Activated effector memory CD4-positive, alpha-beta T cell treated with Interleukin-2 at 50 U/mL for 16 hours (primary cell): ENCODE measurements around the gene WNT7A.

Source experiments
- DNase-seq: peaks from one replicate; pipeline ENCODE4 v3.0.0-alpha.2; 2020

Gene WNT7A

DNA sequence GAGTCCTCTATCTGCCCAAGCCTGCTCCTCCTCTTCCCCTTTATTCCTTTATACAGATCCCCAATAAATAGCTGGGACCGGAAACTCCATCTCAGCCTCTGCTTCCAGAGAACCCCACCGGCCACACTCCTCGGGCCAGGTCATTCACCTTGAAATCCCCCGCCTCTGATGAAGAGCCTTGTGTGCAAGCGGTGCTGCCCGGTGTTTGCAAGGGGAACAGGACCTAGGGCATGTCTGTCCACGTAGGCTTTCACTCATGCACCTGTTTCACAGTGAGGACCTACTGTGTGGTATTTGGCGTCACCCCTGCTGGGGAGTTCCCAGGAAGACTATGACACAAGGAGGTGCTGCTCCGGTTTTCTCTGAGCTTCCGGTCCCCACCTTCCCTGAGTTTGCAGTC, 54.0 kb downstream of the WNT7A start:
- no peak for DNase-seq

DNA sequence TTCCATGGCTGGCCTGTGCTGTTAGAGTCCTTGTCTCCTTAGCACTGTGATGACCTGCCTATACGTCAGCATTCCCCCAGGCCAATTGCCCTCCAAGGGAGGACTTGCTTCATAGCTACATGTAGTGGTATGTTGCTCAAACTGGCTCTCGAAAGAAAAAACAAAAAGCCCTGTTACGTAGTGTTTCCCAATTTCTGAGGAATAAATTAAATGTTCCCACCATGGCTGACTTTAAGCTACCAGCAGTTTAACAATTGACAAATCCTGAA, 54.6 kb downstream of the WNT7A start:
- no peak for DNase-seq

DNA sequence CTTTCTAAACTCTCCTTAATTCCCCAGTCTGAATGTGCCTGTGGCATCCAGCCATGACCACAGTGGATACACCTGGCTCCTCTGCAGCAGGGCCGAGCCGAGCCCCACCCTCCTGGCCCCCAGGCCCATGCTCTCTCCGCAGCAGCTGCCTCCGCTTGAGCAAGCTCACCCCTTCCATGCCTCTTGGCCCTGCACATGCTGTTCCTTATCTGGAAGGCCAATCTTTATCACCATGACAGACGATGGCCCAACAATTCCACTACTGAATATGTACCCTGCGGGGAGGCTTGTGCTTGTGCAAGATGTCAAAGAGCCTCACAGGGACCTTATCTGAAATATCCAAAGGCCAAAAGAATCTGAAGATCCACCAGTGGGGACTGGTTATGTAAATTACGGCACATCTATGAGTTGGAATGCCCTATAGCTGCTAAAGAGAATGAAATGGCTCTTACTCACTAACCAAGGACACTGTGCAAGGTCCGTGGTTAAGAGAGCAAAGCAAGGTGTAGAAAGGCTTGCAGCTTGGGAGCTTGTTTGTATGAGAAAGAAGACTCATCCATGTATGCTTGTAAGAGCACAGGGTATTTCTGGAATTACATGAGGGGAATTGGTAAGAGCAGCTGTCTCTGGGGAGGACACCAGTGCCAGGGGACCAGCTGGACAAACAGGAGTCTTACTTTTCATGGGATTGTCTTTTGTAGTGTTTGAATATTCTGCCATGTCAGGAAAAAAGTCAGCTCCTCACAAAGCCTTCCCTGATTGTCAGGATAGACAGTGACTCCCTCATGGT, 55.2 kb downstream of the WNT7A start:
- no peak for DNase-seq

DNA sequence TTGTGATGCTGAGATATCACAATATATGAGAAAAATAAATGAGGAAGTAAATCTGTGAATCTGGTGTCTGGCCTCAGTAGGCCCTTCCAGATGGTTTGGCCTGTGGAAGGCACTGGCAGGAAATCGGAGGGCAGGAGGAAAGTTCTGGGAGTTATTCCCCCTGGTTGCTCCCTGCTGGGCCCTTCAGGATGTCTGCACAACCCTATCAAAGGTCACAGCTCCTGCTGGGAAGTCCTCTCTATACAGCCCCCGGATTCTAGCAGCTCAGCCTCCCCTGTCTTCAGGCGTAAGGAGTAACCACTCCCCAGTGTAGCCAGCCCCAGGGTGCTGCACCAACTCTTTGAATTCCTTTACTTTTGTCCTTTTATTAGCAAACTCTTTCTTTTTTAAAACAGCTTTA, 56.2 kb downstream of the WNT7A start:
- DNase-seq, result no peak

DNA sequence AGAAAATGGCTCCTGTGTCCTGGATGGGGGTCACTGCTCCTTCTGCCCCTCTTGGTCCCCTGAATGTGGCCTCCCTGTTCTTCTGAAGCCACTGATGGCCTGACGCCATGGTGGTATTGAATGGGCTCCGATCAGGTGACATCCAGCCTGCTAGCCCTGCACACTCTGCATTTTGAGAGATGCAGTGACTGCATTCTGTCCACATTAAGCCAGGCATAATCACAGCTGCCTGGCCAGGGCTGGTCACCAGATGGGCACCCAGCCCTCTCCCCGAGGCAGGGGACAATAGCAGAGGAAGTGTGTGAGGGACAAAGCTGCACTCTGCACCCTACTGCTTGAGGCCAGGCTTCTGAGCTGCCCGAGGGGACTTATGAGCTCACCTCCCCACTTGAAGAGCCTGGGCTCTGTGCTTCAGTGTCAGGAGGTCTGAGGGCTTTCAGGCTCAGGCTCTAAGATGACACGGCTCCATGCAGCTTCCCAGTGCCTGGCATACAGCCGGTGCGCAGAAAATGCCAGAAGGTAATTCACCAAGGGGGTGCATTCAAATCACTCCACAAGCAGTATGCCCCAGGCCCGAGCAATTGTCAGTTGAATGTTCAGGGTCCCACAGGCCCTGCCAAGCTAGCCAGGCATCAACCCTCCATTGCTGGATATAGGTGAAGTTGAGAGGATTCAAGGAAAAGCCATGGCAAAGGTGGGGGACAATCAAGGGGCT, 56.8 kb downstream of the WNT7A start:
- no peak for DNase-seq

DNA sequence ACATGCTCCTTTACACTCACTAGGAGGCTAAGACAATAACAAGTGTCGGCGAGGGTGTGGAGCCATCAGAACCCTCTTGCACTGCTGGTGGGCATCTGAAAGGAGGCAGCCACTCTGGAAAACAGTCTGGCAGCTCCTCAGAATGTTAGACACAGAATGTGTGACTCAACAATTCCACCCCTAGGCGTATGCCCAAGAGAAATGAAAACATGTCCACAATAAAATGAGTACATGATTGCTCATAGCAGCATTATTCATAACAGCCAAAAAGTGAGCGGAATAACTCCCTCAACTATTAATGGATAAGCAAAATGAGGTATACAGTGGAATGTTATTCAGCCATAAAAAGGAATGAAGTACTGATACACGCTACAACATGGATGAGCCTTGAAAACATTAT, 57.8 kb downstream of the WNT7A start:
- DNase-seq, result no peak

DNA sequence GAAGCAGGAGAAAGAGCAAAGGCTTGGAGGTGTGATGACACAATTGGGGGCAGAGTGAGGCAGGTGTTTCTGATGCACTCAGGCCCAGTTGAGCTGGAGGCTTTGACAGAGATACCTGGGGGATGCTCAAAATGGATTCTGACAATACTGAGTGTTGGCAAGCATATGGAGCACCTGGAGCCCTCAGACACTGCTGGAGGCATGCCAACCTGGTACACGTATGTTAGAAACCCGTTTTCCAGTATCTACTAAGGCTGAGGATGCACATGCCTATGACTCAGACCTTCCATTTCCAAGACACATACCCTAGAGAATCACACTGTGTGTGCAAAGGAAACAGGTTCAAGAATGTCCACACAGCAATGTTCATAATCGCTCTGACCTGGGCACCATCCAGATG, 58.7 kb downstream of the WNT7A start:
- DNase-seq, result no peak

DNA sequence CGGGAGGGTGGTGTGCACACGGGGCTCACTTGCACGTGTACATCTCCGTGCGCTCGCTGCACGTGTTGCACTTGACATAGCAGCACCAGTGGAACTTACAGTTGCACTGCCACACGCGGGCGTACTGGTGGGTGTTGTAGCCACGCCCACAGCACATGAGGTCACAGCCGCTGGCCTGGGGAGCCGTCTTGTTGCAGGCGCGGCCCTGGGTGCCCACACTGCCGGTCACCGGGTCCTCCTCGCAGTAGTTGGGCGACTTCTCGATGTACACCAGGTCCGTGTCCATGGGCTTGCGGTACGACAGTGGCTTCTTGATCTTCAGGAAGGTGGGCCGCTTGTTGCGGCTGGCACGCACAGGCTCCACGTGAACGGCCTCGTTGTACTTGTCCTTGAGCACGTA, 61.0 kb downstream of the WNT7A start:
- no peak for DNase-seq

DNA sequence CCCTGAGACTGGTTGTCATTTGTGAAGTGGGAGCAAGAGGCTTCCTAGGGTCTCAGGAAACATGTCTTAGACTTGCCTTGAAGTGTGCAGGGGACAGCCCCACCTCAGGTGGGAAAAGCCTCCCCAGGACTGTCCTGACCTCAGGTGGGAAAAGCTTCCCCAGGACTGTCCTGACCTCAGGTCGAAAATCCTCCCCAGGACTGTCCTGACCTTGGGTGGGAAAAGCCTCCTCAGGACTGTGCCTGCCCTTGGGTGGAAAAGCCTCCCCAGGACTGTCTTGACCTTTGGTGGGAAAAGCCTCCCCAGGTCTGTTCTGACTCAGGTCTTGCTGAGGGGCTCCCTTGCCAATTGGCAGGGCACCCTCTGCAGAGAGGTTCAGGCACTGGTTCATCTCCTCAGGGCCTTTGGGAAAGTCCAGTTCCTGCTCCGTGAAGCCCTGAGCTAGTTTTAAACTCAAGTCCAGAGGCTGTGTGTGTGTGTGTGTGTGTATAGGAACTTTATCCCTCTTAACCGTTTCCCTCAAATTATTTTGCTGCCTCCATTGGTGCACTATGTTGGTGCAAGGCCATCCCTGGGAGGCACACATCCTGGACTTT, 64.7 kb downstream of the WNT7A start:
- no peak for DNase-seq

DNA sequence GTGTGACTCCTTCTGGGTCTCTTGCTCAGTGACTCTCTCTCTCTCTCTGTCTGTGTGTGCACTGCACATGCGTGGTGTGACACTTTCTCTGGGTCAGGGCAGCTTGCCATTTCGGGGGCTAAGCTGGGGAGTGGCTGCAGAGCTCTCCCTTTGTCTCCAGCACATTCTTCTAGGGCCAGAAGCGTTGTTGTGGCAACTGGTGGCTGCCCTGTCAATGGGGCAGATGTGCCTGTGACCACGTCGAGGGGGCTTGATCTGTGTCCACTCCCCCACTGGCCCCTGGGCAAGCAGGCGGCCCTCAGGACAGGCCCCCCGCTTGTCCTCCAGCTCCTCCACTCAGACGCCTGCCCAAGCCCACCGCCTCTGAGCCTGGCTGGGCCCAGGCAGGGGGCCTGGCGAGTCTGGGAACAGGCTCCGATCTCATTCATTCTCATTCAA, 67.8 kb downstream of the WNT7A start:
- DNase-seq, result no peak

DNA sequence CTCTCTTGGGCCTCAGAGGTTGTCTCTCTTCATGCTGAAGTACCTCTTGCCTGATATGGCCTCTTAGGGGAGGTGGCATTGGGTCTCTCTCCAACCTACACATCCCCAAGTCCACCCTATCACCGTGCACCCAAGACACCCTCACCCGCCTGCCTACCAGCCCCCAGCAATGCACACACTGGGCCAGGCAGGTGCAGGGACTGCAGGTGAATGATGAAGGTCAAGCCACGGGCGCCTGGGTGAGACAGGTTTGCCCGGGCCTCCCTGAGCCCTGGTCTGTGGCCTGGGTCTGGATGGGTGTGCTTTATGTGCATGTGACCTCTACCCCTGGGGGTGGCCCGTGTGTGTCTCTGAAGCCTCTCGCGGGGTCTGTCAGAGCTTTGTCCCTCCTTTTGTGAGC, 68.3 kb downstream of the WNT7A start:
- no peak for DNase-seq

DNA sequence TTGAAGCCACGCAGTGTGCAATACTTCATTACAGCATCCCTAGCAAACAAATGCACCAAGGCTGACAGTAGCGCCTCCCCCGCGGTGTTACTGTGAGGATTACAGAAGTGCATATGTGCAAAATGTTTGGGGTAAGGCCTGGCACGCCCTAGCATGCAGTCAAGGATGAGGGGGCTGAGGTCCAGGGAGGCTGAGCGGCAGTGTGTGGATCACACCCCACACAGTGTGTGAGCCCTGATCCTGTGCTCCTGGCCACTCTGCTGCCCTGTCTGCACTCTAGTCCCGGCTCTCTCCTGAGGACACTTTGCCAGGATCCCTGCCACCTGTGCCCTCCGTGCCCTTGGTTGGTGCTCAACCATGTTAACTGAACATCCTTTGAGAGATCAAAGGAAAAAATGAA, 71.3 kb downstream of the WNT7A start:
- DNase-seq, result no peak

DNA sequence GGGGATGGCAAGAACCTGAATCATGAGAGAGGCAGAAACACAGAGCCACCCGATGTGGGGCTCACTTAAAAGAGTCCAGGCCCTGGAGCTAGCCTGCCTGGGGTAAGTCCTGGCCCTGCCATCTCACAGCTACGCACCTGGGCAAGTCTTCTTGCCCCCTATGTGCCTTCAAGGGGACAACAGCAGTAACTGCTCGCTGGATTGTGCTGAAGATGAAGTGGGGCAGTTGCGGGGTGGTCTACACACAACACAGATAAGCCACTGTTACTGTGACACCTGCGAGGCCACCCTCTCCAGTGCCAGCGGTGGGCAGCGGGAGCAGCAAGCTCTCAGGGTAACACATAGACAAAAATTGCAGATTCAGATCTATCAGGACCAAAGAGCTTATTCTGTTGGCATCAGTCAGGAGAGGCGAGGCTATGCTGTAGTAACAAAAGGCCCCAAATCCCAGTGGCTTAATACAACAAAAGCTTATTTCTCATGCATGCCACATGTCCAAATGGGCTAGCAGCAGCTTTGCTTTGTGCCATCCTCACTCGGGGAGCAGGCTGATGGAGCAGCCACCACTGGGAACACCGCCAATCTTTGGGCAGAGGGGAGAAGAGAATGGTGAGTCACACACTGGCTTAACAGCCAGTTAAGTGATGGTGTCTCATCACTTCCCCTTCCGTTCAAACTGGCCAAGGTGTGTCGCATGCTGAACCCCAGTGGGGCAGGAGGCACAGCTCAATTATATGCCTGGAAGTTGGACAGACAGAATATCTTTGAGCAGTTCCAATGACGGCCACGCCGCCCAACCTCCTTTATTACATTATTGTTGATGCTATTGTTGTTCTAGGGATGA, 78.3 kb downstream of the WNT7A start:
- DNase-seq, result no peak

DNA sequence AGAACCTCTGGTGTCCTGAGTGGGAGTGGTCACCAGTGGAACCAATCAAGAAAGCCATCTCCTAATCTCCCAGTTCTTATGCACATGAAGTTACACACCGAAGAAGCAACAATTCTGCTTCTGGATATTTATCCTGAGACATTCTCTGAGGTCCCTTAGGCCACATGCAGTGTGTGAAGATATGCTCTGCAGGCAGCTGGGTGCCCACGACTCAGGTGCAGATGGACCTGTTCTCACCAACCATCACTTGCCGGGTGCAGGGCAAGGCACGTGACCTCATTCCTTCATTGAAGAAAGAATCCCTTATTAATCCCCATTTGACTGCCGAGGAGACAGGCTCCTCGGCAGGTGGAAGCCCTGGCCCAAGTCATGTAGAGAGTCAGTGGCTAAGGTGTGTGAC, 79.8 kb downstream of the WNT7A start:
- no peak for DNase-seq

DNA sequence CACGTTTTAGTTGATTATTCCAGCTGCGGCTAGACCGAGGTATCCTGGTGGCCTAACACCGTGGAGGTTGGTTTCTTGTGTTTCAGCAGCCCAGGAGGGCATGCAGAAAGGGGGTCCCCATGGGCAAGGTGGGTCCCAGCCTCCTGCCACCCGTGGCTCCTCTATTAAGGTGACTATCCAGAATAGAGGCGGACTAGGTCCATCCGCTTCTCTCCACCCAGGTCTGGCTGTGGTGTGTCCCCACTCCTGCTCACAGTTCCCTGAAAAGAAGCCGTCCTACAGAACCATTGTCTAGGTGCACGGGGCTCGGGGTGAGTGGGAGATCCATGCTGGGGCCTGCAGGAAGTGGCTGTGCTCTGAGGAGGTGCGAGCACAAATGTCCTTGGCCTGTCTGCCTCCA, 81.5 kb downstream of the WNT7A start:
- DNase-seq, result no peak

DNA sequence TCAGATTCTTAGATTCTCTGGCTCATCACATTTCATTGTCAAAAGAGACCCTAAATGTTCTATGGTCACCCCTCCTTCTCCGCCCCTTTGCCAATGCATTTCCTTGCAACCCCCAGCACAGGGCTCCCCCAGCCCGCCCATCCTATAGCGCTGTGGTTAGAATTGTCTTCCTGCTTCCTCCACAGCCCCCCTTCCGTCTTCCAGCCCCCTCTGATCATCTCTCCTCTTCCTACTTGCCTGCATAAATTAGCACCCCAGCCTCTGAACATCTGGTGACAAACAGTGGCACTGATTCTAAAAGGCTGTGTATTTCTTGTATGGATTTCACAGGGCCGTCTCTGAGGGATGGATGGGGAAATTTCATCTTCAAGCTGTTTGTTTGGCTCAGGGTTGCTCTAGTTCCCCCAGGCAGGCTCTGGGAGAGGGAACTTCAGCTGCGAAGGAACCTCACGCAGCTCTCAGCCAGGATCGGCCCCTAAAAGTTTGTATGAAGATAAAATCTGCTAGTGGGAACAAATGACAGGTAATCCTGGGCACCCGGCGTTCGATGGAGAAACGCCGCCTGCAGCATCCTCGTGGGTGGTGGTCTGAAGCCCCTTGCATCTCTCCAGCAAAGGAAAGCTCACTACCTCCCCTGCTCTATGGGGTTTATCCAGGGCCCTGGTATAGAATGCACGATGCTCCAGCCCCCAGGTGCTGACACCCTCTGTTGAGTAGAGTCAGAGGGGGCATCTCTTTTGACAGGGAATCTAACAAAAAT, 83.0 kb downstream of the WNT7A start:
- no peak for DNase-seq

DNA sequence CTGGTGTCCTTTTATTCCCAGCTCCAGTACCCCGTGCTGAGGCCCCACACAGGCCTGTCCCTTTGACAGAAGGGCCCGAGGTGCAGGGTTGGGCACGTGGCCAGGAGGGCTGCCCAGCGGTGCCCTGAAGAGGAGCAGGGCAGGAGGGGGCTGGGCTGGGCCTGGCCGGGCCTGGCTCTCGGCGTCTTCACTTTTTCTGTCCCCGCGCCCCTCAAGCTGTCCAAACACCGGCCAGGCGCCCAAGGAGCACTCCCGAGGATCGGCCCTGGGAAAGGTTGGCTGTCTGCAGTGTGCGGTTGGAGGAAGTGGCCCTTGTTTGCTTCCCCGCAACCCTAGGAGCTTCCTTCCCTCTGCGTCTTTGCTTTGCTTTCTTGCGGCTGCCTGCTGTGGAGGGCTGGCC, 84.1 kb downstream of the WNT7A start:
- no peak for DNase-seq

DNA sequence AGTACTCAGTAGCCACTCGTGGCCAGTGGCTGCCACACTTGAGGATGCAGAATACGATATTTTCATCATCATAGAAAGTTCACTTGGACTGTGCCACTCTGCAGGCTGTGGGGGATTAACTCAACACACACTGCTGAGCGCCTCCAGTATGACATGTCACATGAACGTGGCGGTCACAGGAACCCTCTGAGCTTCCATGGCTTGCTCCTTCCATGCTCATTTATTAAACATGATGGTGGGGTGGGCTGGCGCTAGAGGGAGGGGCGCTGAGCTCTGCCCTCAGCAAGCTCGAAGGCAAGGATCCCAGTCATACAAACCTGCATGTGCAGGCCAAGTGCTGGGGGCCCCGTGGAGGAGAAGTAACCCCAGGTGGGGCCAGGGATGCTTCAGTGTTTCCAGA, 85.5 kb downstream of the WNT7A start:
- DNase-seq, result no peak

DNA sequence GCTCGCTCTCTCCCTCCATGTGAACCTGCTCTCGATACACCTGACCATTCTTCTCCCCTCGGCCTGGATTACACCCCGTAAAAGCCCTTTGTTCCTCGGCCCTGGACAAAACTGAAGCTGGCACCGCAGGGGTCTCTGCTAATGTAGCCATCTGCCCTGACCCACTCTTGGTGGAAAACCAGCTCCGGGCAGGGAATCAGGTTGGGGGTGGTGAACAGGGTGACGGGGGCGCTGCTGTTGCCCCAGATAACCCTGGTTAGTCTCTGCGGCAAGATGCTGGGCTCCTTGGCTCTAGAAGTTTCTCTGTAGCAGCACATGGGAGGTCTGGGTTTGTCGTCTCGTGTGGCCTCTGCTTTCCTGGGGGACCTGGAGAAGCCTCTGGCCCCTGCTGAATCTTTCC, 86.4 kb downstream of the WNT7A start:
- no peak for DNase-seq

DNA sequence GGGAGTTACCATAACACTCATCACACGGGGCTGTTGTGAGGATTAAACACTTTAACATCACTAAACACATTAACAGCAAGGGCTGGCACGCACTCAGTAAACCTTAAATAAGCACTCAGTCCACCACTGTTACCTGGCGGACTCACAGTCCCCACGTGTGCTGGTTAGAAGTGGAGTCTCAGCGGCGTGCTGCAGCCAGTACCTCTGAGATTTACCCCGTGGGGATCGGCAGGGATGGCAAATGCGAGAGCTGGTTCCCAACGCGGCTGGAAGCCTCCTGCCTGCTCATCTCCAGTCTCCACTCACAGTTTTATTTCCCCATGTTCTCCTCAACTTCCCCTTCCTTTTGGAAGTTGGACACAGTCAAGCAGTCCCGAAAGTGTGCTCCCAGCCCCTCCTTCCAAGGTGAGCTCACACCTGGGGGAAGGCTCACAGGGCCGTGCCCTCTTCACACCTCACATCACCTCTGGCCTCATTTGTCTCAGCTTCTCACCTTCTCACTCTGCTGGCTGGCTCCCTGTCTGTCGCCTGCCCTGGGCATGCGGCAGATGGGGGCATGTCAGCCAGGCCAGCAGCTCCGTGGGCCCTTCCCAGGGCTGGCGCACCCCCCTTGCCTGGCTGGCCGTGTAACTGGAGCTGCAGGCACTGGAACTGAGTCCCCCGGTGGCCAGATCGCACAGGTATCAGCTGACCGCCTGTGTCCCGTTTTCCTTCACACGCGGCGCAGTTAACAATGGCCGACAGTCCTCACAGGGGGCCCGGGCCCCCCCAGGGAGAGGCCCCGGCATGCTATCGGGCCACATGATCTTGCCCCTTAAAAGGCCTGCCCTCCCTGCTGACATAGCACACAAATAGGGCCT, 87.1 kb downstream of the WNT7A start:
- DNase-seq, result no peak

DNA sequence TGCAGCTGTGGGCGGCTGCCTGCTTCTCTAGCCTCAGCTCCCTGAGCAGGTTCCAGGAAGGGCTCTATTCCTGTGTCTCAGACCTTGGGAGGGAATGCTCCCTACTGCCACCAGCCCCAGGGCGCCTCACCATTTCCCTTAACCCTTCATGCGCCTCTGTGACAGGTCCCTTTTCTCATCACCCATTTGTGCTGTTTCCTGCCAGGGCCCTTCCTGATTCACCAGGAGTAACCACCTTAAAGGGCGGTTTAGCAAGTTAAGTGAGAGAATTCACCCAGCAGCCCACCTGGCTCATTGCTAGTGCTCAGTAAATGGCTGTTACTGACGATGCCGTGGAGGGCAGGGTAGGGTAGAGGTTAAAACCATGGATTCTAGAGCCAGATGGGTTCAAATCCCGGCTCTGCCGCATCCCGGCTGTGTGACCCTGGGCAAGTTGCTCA, 87.8 kb downstream of the WNT7A start:
- no peak for DNase-seq
